H9 (cell line): ENCODE results near the gene MTURN. TPM values are rescaled to one million over a fixed set of nuclear protein-coding genes. Genes with fewer than 3 reads are reported as not detected.

Experiments used
- DNase-seq: peaks from one replicate; pipeline ENCODE4 v3.0.0-alpha.2; 2017
- H2AFZ ChIP-seq: one replicate; pipeline ENCODE4 v1.6.1; 2013; ENCODE audit warnings: mild to moderate bottlenecking, low read length, control low read depth, moderate library complexity
- H2AK5ac ChIP-seq: 2 replicates; pipeline ENCODE4 v1.6.1; 2013; ENCODE audit warnings: low read length, control low read depth, mixed read lengths; ENCODE audit not compliant: insufficient read length
- H2BK120ac ChIP-seq: one replicate; pipeline ENCODE4 v1.6.1; 2013; ENCODE audit warnings: low read depth, mild to moderate bottlenecking, low read length, control low read depth, inconsistent platforms; ENCODE audit not compliant: poor library complexity, severe bottlenecking
- H2BK12ac ChIP-seq: 2 replicates; pipeline ENCODE4 v1.6.1; 2013; ENCODE audit warnings: low read length, control low read depth, mixed read lengths, low read depth; ENCODE audit not compliant: insufficient read length
- H2BK15ac ChIP-seq: 2 replicates; pipeline ENCODE4 v1.6.1; 2013; ENCODE audit warnings: low read depth, low read length, control low read depth
- H2BK20ac ChIP-seq: one replicate; pipeline ENCODE4 v1.6.1; 2013; ENCODE audit warnings: low read depth, mild to moderate bottlenecking, low read length, control low read depth, inconsistent platforms; ENCODE audit not compliant: poor library complexity, severe bottlenecking
- H2BK5ac ChIP-seq: 2 replicates; pipeline ENCODE4 v1.6.1; 2013; ENCODE audit warnings: low read length, control low read depth, mixed read lengths; ENCODE audit not compliant: insufficient read length
- H3K14ac ChIP-seq: 2 replicates; pipeline ENCODE4 v1.6.1; 2013; ENCODE audit warnings: low read length, control low read depth; ENCODE audit not compliant: insufficient read depth
- H3K18ac ChIP-seq: 2 replicates; pipeline ENCODE4 v1.6.1; 2013; ENCODE audit warnings: low read depth, mild to moderate bottlenecking, mixed read lengths, low read length, control low read depth; ENCODE audit not compliant: insufficient read length
- H3K23ac ChIP-seq: 2 replicates; pipeline ENCODE4 v1.6.1; 2013; ENCODE audit warnings: low read length, control low read depth, mixed read lengths, low read depth; ENCODE audit not compliant: insufficient read length
- H3K23me2 ChIP-seq: 2 replicates; pipeline ENCODE4 v1.6.1; 2013; ENCODE audit warnings: low read depth, mild to moderate bottlenecking, mixed read lengths, low read length, control low read depth; ENCODE audit not compliant: insufficient read length, poor library complexity, severe bottlenecking
- H3K27ac ChIP-seq: 2 replicates; pipeline ENCODE4 v1.5.1; 2013; ENCODE audit warnings: low read length, control low read depth, mixed read lengths, low read depth; ENCODE audit not compliant: insufficient read length
- H3K27me3 ChIP-seq: 2 replicates; pipeline ENCODE4 v1.6.1; 2013; ENCODE audit warnings: low read length, control low read depth, inconsistent platforms; ENCODE audit not compliant: insufficient read depth
- H3K4ac ChIP-seq: 2 replicates; pipeline ENCODE4 v1.6.1; 2013; ENCODE audit warnings: low read depth, mild to moderate bottlenecking, control low read depth, inconsistent platforms, low read length, moderate library complexity
- H3K4me1 ChIP-seq: 2 replicates; pipeline ENCODE4 v1.6.1; 2013; ENCODE audit warnings: low read length, control low read depth, inconsistent platforms; ENCODE audit not compliant: insufficient read depth
- H3K4me2 ChIP-seq: 2 replicates; pipeline ENCODE4 v1.6.1; 2013; ENCODE audit warnings: low read length, control low read depth, mixed read lengths; ENCODE audit not compliant: insufficient read length, insufficient read depth
- H3K56ac ChIP-seq: 2 replicates; pipeline ENCODE4 v1.6.1; 2013; ENCODE audit warnings: low read depth, mild to moderate bottlenecking, mixed read lengths, low read length, control low read depth; ENCODE audit not compliant: insufficient read length
- H3K79me1 ChIP-seq: 2 replicates; pipeline ENCODE4 v1.6.1; 2013; ENCODE audit warnings: low read depth, mild to moderate bottlenecking, moderate library complexity, low read length, control low read depth, inconsistent platforms; ENCODE audit not compliant: insufficient read depth, poor library complexity, severe bottlenecking
- H3K79me2 ChIP-seq: 2 replicates; pipeline ENCODE4 v1.6.1; 2013; ENCODE audit warnings: low read length, control low read depth, inconsistent platforms; ENCODE audit not compliant: insufficient read depth
- H3K9ac ChIP-seq: 2 replicates; pipeline ENCODE4 v1.6.1; 2013; ENCODE audit warnings: low read length, control low read depth, mixed read lengths; ENCODE audit not compliant: insufficient read length; ENCODE audit errors: extremely low read depth
- H3K9me3 ChIP-seq: one replicate; pipeline ENCODE4 v1.6.1; 2013; ENCODE audit warnings: low read depth, low read length, inconsistent platforms; ENCODE audit not compliant: control insufficient read depth
- H3T11ph ChIP-seq: one replicate; pipeline ENCODE4 v1.6.1; 2013; ENCODE audit warnings: mild to moderate bottlenecking, low read length, control low read depth, inconsistent platforms
- H4K20me1 ChIP-seq: one replicate; pipeline ENCODE4 v1.6.1; 2013; ENCODE audit not compliant: control insufficient read depth, insufficient read length, insufficient read depth
- H4K5ac ChIP-seq: 2 replicates; pipeline ENCODE4 v1.6.1; 2013; ENCODE audit warnings: low read depth, mild to moderate bottlenecking, mixed read lengths, low read length, control low read depth; ENCODE audit not compliant: insufficient read length
- H4K8ac ChIP-seq: replicated peaks from 2 replicates; pipeline ENCODE4 v1.6.1; 2013; ENCODE audit warnings: low read length, control low read depth, mixed read lengths, low read depth; ENCODE audit not compliant: insufficient read length
- H4K91ac ChIP-seq: 2 replicates; pipeline ENCODE4 v1.6.1; 2013; ENCODE audit warnings: low read depth, mild to moderate bottlenecking, moderate library complexity, mixed read lengths, low read length, control low read depth; ENCODE audit not compliant: insufficient read length
- H3K27ac Mint-ChIP-seq, 3 experiments: 2 replicates in 2 of 3; 3 replicates in 1 of 3; pipeline ENCODE4 v1.8.0; 2020 to 2021; ENCODE audit warnings: mixed read lengths in 3 of 3, mild to moderate bottlenecking in 1 of 3, moderate library complexity in 1 of 3
- H3K27me3 Mint-ChIP-seq: 2 replicates; pipeline ENCODE4 v1.8.0; 2021; ENCODE audit warnings: low read depth, mild to moderate bottlenecking, moderate library complexity, mixed read lengths
- H3K36me3 Mint-ChIP-seq, 3 experiments: 2 replicates in 2 of 3; 3 replicates in 1 of 3; pipeline ENCODE4 v1.8.0; 2020 to 2021; ENCODE audit warnings: low read depth in 3 of 3, mixed read lengths in 3 of 3; ENCODE audit not compliant: insufficient read depth in 1 of 3
- H3K4me1 Mint-ChIP-seq, 2 experiments: 2 replicates each; pipeline ENCODE4 v1.8.0; 2020; ENCODE audit warnings: mixed read lengths in 2 of 2
- H3K4me3 Mint-ChIP-seq, 2 experiments: 2 replicates in 1 of 2; 3 replicates in 1 of 2; pipeline ENCODE4 v1.8.0; 2020 to 2021; ENCODE audit warnings: mild to moderate bottlenecking in 2 of 2, mixed read lengths in 2 of 2, moderate library complexity in 1 of 2
- H3K9me3 Mint-ChIP-seq, 2 experiments: 2 replicates in 1 of 2; 3 replicates in 1 of 2; pipeline ENCODE4 v1.8.0; 2020; ENCODE audit warnings: mild to moderate bottlenecking in 2 of 2, mixed read lengths in 2 of 2, moderate library complexity in 1 of 2
- WGBS: extraction: QIAGEN DNeasy Blood & Tissue Kit; methylation state at CpG from one replicate; pipeline ENCODE4 v1.1.7; 2013; ENCODE audit warnings: missing lambda C conversion rate, low lambda C conversion rate, mixed read lengths; ENCODE audit not compliant: insufficient read length; ENCODE audit errors: extremely low coverage; 5-methylcytosine and 5-hydroxymethylcytosine counted together
- total RNA-seq: library from RNA; stranded (reverse); gene quantifications from 2 replicates; pipeline ENCODE4 v1.2.1, GENCODE V29; 2021
- TF ChIP-seq, protein P1 (sequence below): fragments of 200-600 bp; sonication (generic); conservative IDR thresholded peaks from 3 replicates; pipeline ENCODE4 v1.8.0; 2021; ENCODE audit warnings: antibody characterized with exemption, mild to moderate bottlenecking

Gene MTURN
- total RNA-seq, 1 experiment from 2014 or later: 3.4 TPM

DNA sequence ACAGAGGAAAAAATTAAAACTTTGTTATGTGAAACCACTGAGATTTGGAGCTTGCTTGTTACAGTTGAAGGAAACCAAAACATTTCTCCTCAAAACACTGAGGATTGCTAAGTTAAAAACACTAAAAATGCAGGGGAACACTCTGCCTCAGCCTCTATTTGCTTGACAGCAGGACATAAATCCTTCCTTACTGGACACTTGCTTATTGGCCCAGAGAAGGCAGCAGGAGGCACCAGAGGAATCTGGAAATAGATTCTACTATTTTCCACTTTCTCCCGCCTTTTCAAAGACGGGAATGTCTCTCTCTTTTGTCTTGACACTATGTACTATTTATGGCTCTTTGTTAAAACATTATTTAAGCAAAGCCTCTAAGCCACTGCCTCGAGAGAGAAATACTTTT is 67.9 kb downstream of the MTURN start:
- Histone ChIP-seq H3K4me1 (no peaks in the 10 kb centered on the region), H3K9ac (no peak overlapping the region), H3K9me3 (no peaks in the 10 kb centered on the region), H2BK120ac (no peak overlapping the region), H3K23me2 (no peaks in the 10 kb centered on the region), H4K5ac (no peak overlapping the region), H3K56ac (no peak overlapping the region), H2BK5ac (no peak overlapping the region), H3T11ph (no peak overlapping the region), H3K14ac (no peak overlapping the region), H2AK5ac (no peak overlapping the region), H3K27me3 (no peaks in the 10 kb centered on the region), H3K4me2 (no peak overlapping the region), H3K79me2 (no peaks in the 10 kb centered on the region), H2AFZ (no peak overlapping the region), H3K79me1 (no peaks in the 10 kb centered on the region), H4K91ac (no peak overlapping the region), H4K8ac (no peak overlapping the region), H2BK12ac (no peak overlapping the region), H2BK15ac (no peak overlapping the region), H2BK20ac (no peak overlapping the region), H3K4ac (no peak overlapping the region), H4K20me1 (no peaks in the 10 kb centered on the region), H3K23ac (no peak overlapping the region), H3K18ac (no peak overlapping the region), H3K27ac (no peak overlapping the region)
- Mint-ChIP-seq H3K36me3 (peaks cover 4 to 11% (median 8%) of the 10 kb centered on the region in 3 experiments), H3K9me3 (peaks cover 9 to 10% of the 10 kb centered on the region in 2 experiments), H3K4me3 (no peak overlapping the region), H3K27me3 (peaks cover 5% of the 10 kb centered on the region; the same call in 1 of the 2 replicates), H3K4me1 (no peaks in the 10 kb centered on the region), H3K27ac (no peak overlapping the region)
- DNase-seq: no peak
- no CpG with 5 or more reads among the region's 3 CpGs for WGBS
- TF ChIP-seq, protein P1, sequence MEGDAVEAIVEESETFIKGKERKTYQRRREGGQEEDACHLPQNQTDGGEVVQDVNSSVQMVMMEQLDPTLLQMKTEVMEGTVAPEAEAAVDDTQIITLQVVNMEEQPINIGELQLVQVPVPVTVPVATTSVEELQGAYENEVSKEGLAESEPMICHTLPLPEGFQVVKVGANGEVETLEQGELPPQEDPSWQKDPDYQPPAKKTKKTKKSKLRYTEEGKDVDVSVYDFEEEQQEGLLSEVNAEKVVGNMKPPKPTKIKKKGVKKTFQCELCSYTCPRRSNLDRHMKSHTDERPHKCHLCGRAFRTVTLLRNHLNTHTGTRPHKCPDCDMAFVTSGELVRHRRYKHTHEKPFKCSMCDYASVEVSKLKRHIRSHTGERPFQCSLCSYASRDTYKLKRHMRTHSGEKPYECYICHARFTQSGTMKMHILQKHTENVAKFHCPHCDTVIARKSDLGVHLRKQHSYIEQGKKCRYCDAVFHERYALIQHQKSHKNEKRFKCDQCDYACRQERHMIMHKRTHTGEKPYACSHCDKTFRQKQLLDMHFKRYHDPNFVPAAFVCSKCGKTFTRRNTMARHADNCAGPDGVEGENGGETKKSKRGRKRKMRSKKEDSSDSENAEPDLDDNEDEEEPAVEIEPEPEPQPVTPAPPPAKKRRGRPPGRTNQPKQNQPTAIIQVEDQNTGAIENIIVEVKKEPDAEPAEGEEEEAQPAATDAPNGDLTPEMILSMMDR: no peak
